CD4-positive, alpha-beta T cell treated with Interleukin-17A for 1 hour (primary cell): ENCODE data around the gene HARS2.
"Not testable (repeated sequence)": the region's sequence is repeated elsewhere in the genome, so short reads cannot be mapped to it uniquely, and the experiment has no call there.

Experiments
- DNase-seq: peaks from one replicate; pipeline ENCODE4 v3.0.0-alpha.2; 2020

Gene HARS2

GRCh38 chr5:140700177-140701144 is 9.2 kb downstream of the HARS2 start, which contains the start of gene ZMAT2:
Gene ZMAT2, plus strand, starts transcription at chr5:140700447. Its CDS starts 14 bp downstream, at chr5:140700461.
- DNase-seq, result peak; percentile 97

- DNase-seq, result no peak
These were observed 16.6 kb downstream of the HARS2 start for GRCh38 chr5:140707812-140708211.

GRCh38 chr5:140708787-140709186 is 17.5 kb downstream of the HARS2 start:
- not testable (repeated sequence) for DNase-seq

GRCh38 chr5:140710899-140711552 is 19.8 kb downstream of the HARS2 start:
- DNase-seq, result peak; percentile 97

- DNase-seq, result no peak
These were observed 20.5 kb downstream of the HARS2 start for GRCh38 chr5:140711794-140712193.

- DNase-seq, result no peak
These were observed 22.4 kb downstream of the HARS2 start for GRCh38 chr5:140713562-140714094.

- DNase-seq, result not testable (repeated sequence)
These were observed 25.0 kb downstream of the HARS2 start for GRCh38 chr5:140716238-140716637.

GRCh38 chr5:140718266-140718592 is 27.0 kb downstream of the HARS2 start:
- no peak for DNase-seq

GRCh38 chr5:140720738-140721137 is 29.5 kb downstream of the HARS2 start:
- not testable (repeated sequence) for DNase-seq

GRCh38 chr5:140721395-140721794 is 30.1 kb downstream of the HARS2 start:
- not testable (repeated sequence) for DNase-seq

- peak; percentile 79 for DNase-seq
These were observed 34.7 kb downstream of the HARS2 start for GRCh38 chr5:140725799-140726471.

- DNase-seq, result no peak
These were observed 41.8 kb downstream of the HARS2 start for GRCh38 chr5:140733098-140733497.

GRCh38 chr5:140734354-140734753 is 43.1 kb downstream of the HARS2 start:
- DNase-seq, result no peak

- DNase-seq, result no peak
These were observed 46.2 kb downstream of the HARS2 start for GRCh38 chr5:140737486-140737885.

GRCh38 chr5:140741967-140742366 is 50.7 kb downstream of the HARS2 start:
- no peak for DNase-seq
